ENCODE data around the gene ELOVL5. TPM values are rescaled to one million over a fixed set of nuclear protein-coding genes. Genes with fewer than 3 reads are reported as not detected.

Gene ELOVL5
- total and polyA plus RNA-seq, 2 experiments from 2014 or later = 83.3 to 180 TPM

- DNase-seq (ENCODE audit: low spot score) = peak; percentile 27
- Histone ChIP-seq H3K79me2 (replicated peaks; ENCODE audit: insufficient read depth) (peaks cover 70% of the 10 kb centered on the region), H3K4me2 (no peak overlapping the region), H2AFZ (no peak overlapping the region), H3K27ac (ENCODE audit: low read depth) (no peak overlapping the region), H3K9me2 (ENCODE audit: insufficient read depth) (no peaks in the 10 kb centered on the region), H3K36me3 (ENCODE audit: insufficient read depth) (no peaks in the 10 kb centered on the region), H3F3A (replicated peaks; ENCODE audit: low read depth) (no peaks in the 10 kb centered on the region), H4K20me1 (replicated peaks; ENCODE audit: insufficient read depth) (peaks cover 12% of the 10 kb centered on the region; the same call in 1 of the 2 replicates), H3K4me1 (ENCODE audit: insufficient read depth) (no peaks in the 10 kb centered on the region), H3K4me3 (no peak overlapping the region), H3K27me3 (ENCODE audit: insufficient read depth) (no peaks in the 10 kb centered on the region)
- H3K4me1 Mint-ChIP-seq = peaks cover 7% of the 10 kb centered on the region
- peak; percentile 66 for ATAC-seq
- H3K36me3 Mint-ChIP-seq (ENCODE audit: low read depth) = peaks cover 20% of the 10 kb centered on the region
- H3K27me3 Mint-ChIP-seq (ENCODE audit: insufficient read depth, low read depth, poor library complexity) = peaks cover 2% of the 10 kb centered on the region
- H3K27ac Mint-ChIP-seq = no peak overlapping the region
- TF ChIP-seq POLR2AphosphoS5 (IDR thresholded peaks at IDR 0.05; ENCODE audit: low read depth) = no peak
- no peak for TF ChIP-seq ZNF114 (CRISPR knock-in tag; IDR thresholded peaks at IDR 0.05)
- no peak for TF ChIP-seq ZNF331 (CRISPR knock-in tag; IDR thresholded peaks at IDR 0.05; ENCODE audit: low read depth)
- no peak for TF ChIP-seq EZH2 (IDR thresholded peaks at IDR 0.05; ENCODE audit: low read depth, unreplicated experiment)
- TF ChIP-seq STAT1 (IDR thresholded peaks at IDR 0.05; ENCODE audit: unreplicated experiment) = no peak
- no peak for TF ChIP-seq REST (IDR thresholded peaks at IDR 0.05; ENCODE audit: unreplicated experiment)
- TF ChIP-seq NANOG (IDR thresholded peaks at IDR 0.05; ENCODE audit: borderline replicate concordance) = no peak
- no peak for TF ChIP-seq CTCF (conservative IDR thresholded peaks at IDR 0.05; ENCODE audit: low read depth in 2 of 2)
- no peak for TF ChIP-seq JUNB (IDR thresholded peaks at IDR 0.05; ENCODE audit: unreplicated experiment)
- TF ChIP-seq ETS1 (IDR thresholded peaks at IDR 0.05) = no peak
- no peak for TF ChIP-seq CREB1 (CRISPR knock-in tag; IDR thresholded peaks at IDR 0.05; ENCODE audit: low read depth)
- no peak for TF ChIP-seq ZNF462 (CRISPR knock-in tag; IDR thresholded peaks at IDR 0.05)
- TF ChIP-seq EZH2phosphoT487 (IDR thresholded peaks at IDR 0.05; ENCODE audit: unreplicated experiment) = no peak
- H3K4me3 Mint-ChIP-seq = no peak overlapping the region
- no peaks in the 10 kb centered on the region for H3K9me3 Mint-ChIP-seq
Observed at GRCh38 chr6:53282234-53282633, 66.5 kb downstream of the ELOVL5 start.

All from GM23338 (cell line).